ENCODE measurements around the gene CDYL.

CDYL gene

DNA sequence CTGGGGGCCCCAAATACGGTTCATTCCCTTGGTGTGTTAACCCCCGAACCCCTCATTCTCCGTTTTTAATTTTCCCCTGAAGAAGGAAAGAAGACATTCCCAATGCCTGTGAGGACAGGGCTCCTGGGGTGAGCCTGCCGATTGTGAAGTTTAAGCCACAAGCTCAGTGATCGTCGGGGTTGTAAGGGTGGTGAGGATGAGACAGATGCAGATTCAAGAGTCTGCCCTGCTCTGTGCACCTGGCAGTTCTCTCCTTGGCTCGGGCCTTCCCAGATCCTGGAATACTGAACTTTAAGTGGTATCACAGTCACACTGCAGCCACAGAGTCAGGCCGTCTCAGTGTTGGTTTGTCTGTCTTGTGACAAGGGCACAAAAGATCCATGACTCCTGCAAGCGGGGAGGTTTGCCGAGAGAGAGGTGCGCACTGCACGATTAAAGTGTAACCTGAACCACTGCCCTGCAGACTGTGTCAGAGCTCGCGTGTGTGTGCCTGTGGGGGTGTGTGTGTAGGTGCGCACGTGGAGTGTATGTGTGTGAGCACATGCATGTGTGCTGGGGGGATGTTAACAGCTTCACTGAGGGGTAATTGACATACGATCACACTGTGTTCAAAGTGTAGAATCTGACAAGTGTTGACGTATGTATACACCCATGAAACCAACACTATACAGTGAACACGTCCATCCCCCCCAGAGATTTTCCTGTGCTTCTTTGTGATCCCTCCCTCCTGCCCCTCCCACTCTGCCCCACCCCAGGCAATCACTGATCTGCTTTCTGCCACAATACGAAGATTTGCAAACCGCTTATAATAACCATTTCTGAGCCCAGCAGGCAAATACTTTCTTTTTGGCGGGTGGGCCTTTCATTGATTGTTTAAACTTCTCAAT lies 188.7 kb downstream of the CDYL start:
- no peak for DNase-seq (ENCODE audit: low spot score)

DNA sequence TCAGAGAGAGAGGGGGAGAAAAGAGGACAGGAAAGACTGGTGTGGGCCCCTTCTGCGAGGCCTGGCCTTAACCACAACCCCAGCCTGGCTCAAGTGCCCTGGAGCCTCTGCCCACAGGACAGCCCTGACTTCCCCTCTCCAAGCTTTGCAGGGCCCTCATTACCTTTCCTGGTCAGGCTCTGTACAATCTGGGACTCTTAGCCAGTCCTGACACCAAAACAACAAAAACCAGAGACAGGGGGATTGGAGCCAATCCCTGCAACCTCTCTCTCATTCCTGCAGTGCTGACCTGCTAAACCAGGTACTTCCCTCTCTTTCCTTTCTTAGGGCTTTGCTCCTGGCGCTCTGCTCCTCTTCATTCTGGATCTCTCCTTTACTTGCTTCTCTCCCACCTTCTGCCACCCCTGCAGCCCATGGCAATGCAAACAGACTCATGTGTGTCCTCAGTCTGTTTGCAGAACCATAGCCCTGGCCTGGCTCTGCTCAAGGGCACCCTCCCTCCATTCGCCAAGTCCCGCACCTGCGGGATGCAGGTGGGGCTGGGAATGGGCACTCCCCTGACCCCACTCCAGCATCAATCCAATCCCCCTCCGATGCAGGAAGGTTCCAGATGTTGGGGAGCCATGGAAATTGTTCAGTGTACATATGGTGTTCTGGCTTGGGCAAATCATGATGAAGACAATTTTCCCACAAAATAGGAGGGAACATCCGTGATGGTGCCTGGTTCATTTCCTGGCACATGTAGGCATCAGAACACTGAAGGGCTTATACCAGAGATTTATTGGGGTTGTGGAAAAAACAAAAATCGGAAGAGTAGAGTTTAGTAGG lies 189.6 kb downstream of the CDYL start:
- no peak for DNase-seq (ENCODE audit: low spot score)

DNA sequence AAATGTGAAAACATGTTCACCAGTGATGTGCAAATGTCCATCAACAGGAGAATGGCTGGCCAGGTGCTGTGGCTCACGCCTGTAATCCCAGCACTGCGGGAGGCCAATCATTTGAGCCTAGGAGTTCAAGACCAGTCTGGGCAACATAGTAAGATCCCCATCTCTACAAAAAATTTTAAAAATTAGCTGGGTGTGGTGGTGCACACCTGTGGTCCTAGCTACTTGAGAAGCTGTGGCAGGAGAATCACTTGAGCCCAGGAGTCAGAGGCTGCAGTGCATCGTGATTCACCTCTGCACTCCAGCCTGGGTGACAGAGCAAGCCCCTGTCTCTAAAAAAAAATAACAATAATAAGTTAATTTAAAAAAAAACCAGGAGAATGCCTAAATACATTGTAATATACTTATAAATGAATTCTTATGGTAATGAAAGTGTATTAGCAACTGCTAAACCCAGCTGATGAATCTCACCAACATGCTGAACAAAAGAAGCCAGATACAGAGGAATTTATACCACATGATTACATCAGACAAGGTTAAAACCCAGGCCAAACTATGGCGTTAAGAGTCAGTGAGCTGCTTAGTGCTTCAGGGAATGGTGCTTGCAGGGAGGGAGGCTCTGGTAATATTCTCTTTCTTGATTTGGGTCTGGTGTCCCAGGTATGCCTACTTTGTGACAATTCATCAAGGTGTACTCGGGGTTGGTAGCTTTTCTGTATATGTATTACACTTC lies 191.3 kb downstream of the CDYL start:
- DNase-seq (ENCODE audit: low spot score), result peak; percentile 38

DNA sequence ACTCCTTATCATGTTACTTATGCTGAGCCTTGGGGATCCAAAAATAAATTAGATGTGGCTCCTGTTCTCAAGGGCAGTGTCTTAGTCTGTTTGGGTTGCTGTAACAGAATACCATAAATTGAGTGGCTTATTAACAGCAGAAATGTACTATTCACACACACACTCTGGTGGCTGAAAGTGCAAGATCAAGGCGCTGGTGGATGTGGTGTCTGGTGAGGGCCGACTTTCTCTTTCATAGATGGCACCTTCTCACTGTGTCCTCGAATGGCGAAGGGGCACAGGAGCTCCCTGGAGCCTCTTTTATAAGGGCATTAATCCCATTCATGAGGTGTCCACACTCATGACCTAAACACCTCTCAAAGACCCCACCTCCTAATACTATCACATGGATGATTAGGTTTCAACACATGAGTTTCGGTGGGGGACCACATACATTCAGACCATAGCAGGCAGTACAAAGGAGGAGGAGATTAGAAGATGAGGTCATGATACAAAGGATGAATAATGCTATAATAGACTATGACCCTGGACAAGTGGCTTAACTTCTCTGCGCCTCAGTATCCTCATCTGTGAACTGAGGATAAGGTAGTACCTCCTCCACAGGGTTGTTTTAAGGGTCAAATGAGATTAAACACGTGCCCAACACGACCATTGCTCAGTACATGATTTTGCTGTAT lies 193.5 kb downstream of the CDYL start:
- DNase-seq (ENCODE audit: low spot score), result no peak

GRCh38 chr6:4970739-4971395 lies 194.7 kb downstream of the CDYL start:
- no peak for DNase-seq (ENCODE audit: low spot score)

- no peak for DNase-seq (ENCODE audit: low spot score)
Observed at GRCh38 chr6:4971851-4972250, 195.6 kb downstream of the CDYL start.

GRCh38 chr6:4972438-4972837 lies 196.2 kb downstream of the CDYL start:
- no peak for DNase-seq (ENCODE audit: low spot score)

DNA sequence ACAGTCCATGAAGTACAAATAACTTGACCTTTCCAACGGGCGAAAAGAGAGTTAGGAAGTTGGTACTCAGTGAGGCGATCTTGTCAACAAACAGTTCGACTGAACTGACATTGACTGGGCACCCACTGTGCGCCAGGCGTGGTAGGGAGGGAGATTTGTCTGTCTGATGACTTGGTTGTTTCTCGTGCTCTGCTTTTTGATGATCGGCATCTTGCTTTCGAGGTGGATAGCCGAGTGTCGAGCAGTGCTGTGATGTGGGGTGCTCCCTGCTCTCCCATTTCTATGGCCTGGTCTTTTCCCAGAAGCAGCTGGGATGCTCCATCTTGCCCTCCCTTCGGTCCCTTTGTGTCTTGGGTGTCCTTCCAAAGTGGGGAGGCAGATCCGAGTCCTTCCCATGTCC lies 197.2 kb downstream of the CDYL start:
- no peak for DNase-seq (ENCODE audit: low spot score)

DNA sequence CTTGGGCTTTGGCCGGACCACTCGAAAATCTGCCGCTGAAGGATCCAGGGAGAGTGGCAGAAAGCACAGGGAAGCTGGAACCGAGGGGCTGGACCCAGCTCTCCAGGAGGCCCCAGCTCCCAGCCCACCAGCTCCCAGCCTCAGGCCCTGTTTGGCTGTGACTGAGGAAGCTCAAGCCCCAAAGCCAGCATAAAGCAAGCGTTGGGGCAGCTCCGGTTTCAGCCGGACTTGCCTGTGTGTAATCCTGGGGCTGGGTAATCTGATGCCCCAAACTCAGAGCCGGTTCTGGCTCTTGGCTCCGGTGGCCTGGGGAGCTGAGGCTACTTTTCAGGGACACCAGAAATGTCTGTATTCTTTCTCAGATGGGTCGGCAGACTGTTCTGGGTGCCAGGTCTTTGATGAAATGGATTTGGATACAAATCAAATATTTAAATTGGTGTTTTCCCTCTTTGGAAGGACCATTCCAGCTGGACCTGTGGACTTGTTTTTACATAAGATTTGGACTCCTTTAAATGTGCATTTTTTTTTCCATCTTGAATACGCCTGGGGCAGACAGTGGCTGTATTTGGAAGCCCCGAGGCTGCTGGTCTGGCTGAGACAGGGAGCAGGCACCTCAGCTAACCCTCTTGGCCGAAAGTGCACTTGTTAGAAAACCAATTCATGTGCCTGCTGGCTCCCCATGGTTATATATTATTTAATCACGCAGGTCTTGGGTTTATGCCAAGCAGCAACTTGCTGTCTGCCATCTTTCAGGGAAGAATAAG lies 198.0 kb downstream of the CDYL start:
- peak; percentile 79 for DNase-seq (ENCODE audit: low spot score)

DNA sequence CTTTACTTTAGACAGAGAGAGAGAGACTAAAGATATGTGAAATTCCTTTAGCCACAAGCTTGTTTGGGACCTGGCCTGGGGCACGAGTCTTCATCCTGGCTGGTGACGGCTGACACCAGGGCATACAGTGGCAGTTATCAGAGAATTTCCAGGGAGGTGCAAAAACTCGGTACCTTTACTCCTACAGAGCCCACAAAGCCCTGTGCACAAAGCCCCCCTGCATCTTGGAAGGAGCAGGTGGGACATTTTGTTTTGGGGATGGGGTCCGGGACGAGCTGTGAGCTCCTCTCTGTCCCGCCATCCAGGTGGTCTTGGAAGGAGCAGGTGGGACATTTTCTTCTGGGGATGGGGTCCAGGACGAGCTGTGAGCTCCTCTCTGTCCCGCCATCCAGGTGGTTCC lies 198.8 kb downstream of the CDYL start:
- no peak for DNase-seq (ENCODE audit: low spot score)

DNA sequence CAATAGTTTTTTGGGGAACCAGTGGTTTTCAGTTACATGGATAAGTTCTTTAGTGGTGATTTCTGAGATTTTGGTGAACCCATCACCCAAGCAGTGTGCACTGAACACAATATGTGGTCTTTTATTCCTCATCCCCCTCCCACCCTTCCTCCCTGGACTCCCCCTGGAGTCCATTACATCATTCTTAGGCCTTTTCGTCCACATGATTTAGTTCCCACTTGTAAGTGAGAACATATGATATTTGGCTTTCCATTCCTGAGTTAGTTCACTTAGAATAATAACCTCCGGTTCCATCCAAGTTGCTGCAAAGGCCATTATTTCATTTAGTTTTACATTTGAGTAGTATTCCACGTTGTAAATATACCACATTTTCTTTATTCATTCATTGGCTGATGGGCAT lies 199.3 kb downstream of the CDYL start:
- DNase-seq (ENCODE audit: low spot score), result no peak

- DNase-seq (ENCODE audit: low spot score), result no peak
Observed at GRCh38 chr6:4977468-4977867, 201.3 kb downstream of the CDYL start.

DNA sequence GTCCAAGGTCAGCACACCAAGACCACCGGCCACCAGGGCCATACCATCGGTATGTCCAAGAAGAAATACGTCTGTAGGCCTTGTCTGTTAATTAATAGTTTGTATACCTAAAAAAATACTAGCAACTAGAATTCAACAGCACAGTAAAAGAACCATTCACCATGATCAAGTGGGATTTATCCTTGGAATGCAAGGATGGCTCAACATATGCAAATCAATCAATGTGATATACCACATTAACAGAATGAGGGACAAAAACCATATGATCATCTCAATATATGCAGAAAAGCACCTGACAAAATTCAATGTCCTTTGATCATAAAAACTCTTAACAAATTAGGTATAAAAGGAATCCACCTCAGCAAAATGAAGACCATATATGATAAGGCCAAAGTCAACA lies 203.2 kb downstream of the CDYL start:
- DNase-seq (ENCODE audit: low spot score), result no peak

DNA sequence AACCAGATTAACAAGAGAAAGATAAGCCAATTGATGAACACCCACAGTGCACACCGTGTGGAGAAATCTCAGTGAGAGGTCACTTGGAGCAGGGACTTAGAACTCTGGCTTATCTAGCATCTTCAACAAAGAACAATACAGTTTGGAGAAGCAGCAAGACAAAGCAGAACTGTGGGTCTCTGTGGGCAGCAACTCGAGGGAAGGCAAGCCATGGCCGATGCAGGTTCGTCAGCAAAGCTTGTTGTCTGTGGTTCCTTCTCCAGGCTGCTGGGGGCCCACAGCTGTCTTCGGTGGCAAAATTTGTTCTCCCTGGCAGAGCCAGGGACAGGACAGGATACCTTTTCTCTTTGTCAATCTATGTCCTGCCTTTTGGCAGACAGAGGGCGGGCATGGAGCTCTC lies 205.6 kb downstream of the CDYL start:
- DNase-seq (ENCODE audit: low spot score), result no peak

DNA sequence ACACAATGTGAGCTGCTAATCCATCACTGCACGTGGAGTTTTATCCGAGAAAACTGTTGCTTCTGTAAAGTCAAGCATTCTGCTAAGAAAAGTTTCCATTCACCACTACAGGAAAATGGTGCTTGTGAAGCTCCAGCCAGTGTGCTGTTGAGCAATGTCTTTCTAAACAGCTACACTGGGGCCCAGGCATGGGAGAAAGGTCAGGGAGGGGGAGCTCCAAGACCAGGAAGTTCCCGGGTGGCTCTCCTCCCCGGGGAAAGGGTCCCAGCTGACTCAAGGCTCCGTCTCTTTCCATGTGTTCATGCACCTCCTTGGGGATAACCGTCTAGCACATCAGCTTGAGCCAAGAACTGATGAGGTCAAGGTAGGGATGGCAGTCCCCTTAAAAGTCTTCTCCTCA lies 207.1 kb downstream of the CDYL start:
- no peak for DNase-seq (ENCODE audit: low spot score)

DNA sequence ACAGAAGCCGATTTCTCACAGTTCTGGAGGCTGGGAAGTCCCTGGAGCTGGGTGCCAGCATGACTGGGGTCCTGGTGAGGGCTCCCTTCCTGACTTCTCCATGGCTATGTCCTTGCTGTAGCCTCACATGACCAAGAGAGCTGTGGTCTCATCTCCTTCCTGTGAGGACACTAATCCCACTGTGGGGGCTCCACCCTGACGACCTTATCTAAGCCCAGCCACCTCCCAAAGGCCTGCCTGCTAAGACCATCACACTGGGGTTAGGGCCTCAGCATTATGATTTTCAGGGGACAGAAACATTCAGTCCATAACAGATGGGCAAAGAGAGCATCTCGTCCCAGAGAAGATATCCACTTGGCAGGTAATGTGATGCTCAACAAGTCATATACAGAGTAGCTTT lies 210.8 kb downstream of the CDYL start:
- no peak for DNase-seq (ENCODE audit: low spot score)

GRCh38 chr6:4987432-4987831 lies 211.2 kb downstream of the CDYL start:
- DNase-seq (ENCODE audit: low spot score), result no peak

DNA sequence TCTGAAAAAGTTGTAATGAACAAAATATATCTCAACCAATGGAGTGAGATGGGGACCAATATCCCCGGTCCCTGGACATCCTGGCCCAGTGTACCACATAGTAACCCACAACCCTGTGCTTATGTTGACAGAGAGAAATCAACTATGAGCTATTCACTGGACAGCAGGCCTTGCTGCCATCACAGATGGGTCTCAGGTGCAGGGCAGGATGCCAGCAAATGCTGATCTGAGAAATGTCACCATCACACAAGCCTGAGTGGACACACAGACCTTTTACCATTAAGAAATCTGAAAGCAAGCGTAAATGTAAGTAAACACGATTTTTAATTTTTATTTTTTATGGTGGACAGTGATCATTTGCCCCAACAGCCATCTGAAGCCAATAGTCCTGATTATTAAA lies 218.5 kb downstream of the CDYL start:
- DNase-seq (ENCODE audit: low spot score), result no peak

DNA sequence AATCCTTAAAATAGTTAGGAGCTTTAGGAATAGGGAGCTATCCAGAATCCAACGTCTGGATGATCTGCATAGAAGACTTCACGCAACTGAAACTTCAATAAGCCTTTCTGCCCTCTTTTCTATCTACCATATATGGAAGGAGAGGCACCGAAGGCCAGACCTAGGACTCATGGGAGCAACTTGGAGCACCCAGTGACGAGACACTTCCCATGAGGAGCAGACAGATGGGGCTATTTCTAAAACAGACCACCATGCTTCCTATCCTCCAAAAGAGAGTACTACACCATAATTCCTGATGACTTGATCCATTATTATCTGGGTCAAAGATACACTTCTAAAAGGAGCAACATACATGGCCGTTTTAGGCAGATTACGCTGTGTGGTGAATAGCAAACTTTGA lies 221.7 kb downstream of the CDYL start:
- DNase-seq (ENCODE audit: low spot score), result no peak

DNA sequence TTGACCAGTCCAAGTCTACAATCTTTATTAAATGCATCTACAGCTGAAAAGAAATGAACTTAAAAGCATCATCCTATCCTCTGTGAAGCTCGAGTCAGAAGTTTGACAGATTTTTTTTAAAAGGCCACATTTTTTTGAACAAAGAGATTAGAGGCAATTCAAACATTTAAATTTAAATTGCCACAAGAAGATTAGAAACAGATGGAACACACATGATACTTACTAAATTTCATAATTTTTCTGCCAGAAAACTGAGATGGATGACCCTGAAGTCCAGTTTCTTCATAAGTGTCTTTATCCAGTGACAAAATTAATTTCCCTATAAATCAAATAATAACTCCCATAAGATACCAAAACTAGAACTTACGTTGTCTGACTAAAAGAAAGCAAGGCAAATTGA lies 223.4 kb downstream of the CDYL start:
- DNase-seq (ENCODE audit: low spot score), result no peak

Data from GM03348 (cell line).